Measurements from ENCODE around the gene HDAC4. TPM values are rescaled to one million over a fixed set of nuclear protein-coding genes. Genes with fewer than 3 reads are reported as not detected.

The HDAC4 gene
- polyA plus RNA-seq, 1 experiment, result 4.4 TPM

DNA sequence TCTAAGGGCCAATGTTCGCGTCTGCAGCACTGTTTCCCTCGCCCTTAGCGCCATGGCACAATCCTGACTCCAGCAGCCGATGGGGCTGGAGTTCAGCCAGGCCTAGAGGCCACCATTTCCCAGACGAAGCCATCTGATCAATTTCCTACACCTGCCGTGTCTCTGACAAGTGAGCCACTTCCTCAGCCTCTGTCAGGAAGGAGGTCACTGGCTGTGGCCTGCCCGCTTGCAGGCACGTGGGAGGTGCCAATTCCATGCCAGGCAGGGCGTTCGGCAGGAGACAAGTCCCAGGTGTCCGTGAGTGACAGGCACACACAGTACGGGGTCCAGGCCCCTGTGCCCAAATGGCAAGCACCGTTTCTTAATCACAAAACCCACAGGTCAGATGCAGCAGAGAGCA is 318.4 kb downstream of the HDAC4 start:
- no peak overlapping the region for H3K4me3 ChIP-seq (ENCODE audit: low read depth, low read length)
- H3K36me3 ChIP-seq (ENCODE audit: control insufficient read depth, insufficient read depth, low read length), result peaks cover 3% of the 10 kb centered on the region
- TF ChIP-seq, protein P1, sequence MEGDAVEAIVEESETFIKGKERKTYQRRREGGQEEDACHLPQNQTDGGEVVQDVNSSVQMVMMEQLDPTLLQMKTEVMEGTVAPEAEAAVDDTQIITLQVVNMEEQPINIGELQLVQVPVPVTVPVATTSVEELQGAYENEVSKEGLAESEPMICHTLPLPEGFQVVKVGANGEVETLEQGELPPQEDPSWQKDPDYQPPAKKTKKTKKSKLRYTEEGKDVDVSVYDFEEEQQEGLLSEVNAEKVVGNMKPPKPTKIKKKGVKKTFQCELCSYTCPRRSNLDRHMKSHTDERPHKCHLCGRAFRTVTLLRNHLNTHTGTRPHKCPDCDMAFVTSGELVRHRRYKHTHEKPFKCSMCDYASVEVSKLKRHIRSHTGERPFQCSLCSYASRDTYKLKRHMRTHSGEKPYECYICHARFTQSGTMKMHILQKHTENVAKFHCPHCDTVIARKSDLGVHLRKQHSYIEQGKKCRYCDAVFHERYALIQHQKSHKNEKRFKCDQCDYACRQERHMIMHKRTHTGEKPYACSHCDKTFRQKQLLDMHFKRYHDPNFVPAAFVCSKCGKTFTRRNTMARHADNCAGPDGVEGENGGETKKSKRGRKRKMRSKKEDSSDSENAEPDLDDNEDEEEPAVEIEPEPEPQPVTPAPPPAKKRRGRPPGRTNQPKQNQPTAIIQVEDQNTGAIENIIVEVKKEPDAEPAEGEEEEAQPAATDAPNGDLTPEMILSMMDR (IDR thresholded peaks at IDR 0.05; ENCODE audit: insufficient read depth, low read depth, low read length), result no peak
- no peak for DNase-seq (ENCODE audit: low read depth)
- H3K27me3 ChIP-seq (ENCODE audit: control insufficient read depth, insufficient read depth, low read length), result no peaks in the 10 kb centered on the region
- ChIA-PET POLR2A (no interaction called here), CTCF (no interaction called here)

GRCh38 chr2:239081622-239082021 is 319.2 kb downstream of the HDAC4 start:
- ChIA-PET CTCF (no interaction called here), POLR2A (no interaction called here)
- Histone ChIP-seq H3K4me3 (ENCODE audit: low read depth, low read length) (no peak overlapping the region), H3K27me3 (ENCODE audit: control insufficient read depth, insufficient read depth, low read length) (no peaks in the 10 kb centered on the region), H3K36me3 (ENCODE audit: control insufficient read depth, insufficient read depth, low read length) (peaks cover 6% of the 10 kb centered on the region)
- TF ChIP-seq, protein P1 (IDR thresholded peaks at IDR 0.05; ENCODE audit: insufficient read depth, low read depth, low read length), result no peak
- no peak for DNase-seq (ENCODE audit: low read depth)

- TF ChIP-seq, protein P1 (IDR thresholded peaks at IDR 0.05; ENCODE audit: insufficient read depth, low read depth, low read length), result no peak
- H3K4me3 ChIP-seq (ENCODE audit: low read depth, low read length), result no peak overlapping the region
- no peaks in the 10 kb centered on the region for H3K27me3 ChIP-seq (ENCODE audit: control insufficient read depth, insufficient read depth, low read length)
- peaks cover 6% of the 10 kb centered on the region for H3K36me3 ChIP-seq (ENCODE audit: control insufficient read depth, insufficient read depth, low read length)
- no peak for DNase-seq (ENCODE audit: low read depth)
- CTCF ChIA-PET, result no interaction called here
- POLR2A ChIA-PET, result no interaction called here
Measured at GRCh38 chr2:239081046-239081445, 319.8 kb downstream of the HDAC4 start.

GRCh38 chr2:239079671-239080294 is 321.0 kb downstream of the HDAC4 start:
- TF ChIP-seq, protein P1 (IDR thresholded peaks at IDR 0.05; ENCODE audit: insufficient read depth, low read depth, low read length), result no peak
- no peak for DNase-seq (ENCODE audit: low read depth)
- Histone ChIP-seq H3K4me3 (ENCODE audit: low read depth, low read length) (no peak overlapping the region), H3K27me3 (ENCODE audit: control insufficient read depth, insufficient read depth, low read length) (no peaks in the 10 kb centered on the region), H3K36me3 (ENCODE audit: control insufficient read depth, insufficient read depth, low read length) (peaks cover 9% of the 10 kb centered on the region)
- POLR2A ChIA-PET, result no interaction called here
- CTCF ChIA-PET, result no interaction called here

DNA sequence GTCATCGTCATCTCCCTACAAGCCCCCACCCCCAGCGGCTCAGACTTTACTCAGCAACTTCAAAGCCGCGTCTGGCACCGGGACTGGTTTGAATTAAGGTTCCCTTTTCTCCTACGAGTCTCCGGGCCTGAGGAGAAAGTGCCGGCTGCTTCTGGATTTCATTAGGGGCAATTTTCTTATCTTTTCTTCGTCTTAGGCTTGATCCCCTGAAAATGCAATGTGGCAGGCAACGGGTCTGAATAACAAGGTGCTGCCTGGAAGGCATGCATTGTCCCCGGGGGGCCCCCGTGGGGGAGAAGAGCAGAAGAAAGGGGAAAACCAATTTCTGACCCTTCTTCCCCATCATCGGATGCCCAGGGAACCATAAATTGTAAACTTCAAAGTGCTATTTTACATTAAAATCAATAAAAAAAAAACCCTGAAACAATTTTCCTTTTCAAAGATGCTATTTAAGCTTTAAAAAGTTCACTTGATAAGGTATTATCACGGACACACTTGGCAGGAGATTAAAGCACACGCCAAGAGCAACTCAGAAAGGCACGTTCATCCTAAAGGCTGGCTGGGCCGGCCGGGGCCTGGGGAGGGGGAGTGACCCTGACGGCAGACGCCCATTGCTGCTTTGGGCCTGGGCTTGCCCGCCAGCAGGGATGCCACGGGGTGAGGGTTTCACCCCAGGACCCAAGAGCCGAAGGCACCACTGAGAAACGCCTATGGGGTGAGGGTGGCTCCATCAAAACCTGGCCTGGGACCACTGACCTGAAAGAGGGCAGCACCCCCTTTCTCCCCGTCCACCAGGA is 322.5 kb downstream of the HDAC4 start:
- Histone ChIP-seq H3K36me3 (ENCODE audit: control insufficient read depth, insufficient read depth, low read length) (peaks cover 6% of the 10 kb centered on the region), H3K4me3 (ENCODE audit: low read depth, low read length) (no peak overlapping the region), H3K27me3 (ENCODE audit: control insufficient read depth, insufficient read depth, low read length) (no peaks in the 10 kb centered on the region)
- POLR2A ChIA-PET, result no interaction called here
- TF ChIP-seq, protein P1 (IDR thresholded peaks at IDR 0.05; ENCODE audit: insufficient read depth, low read depth, low read length), result no peak
- DNase-seq (ENCODE audit: low read depth), result no peak
- CTCF ChIA-PET, result interaction anchor here (1.3 kb wide), 1 partner anchor 27 kb away, joined by 4 read pairs; no protein-coding TSS in a partner anchor
